Measurements from ENCODE around the gene EXOC6B. TPM values are rescaled to one million over a fixed set of nuclear protein-coding genes. Genes with fewer than 3 reads are reported as not detected.

EXOC6B gene
- total and polyA plus RNA-seq, 2 of the 8 experiments (the other 6 are each of a cell fraction or from before 2014, with no cell fraction given), result 13.5 to 33.0 TPM

GRCh38 chr2:72689579-72690195 is 136.1 kb downstream of the EXOC6B start:
- DNase-seq (ENCODE audit: low read depth in 1 of 2, low spot score in 2 of 2) (no peak), FAIRE-seq (no peak)
- CTCF ChIA-PET (ENCODE audit: partially characterized antibody), result no interaction called here
- TF ChIP-seq TCF12 (IDR thresholded peaks at IDR 0.05; ENCODE audit: low read depth, low read length), result no peak
- TF ChIP-seq YY1 (IDR thresholded peaks at IDR 0.05; ENCODE audit: low read depth, low read length), result no peak
- no peak for TF ChIP-seq SP4 (IDR thresholded peaks at IDR 0.05; ENCODE audit: low read length)
- TF ChIP-seq BRCA1 (IDR thresholded peaks at IDR 0.05; ENCODE audit: low read depth, low read length), result no peak
- TF ChIP-seq POLR2AphosphoS5 (IDR thresholded peaks at IDR 0.05; ENCODE audit: low read depth, low read length), result no peak
- TF ChIP-seq SIX5 (IDR thresholded peaks at IDR 0.05; ENCODE audit: low read depth, low read length), result no peak

More at GRCh38 chr2:72689579-72690195, 136.1 kb downstream of the EXOC6B start:
- peaks cover 0 to 2% (median under 1%) of the 10 kb centered on the region in 4 experiments; a peak in 3 of 7 replicates for H3K4me1 ChIP-seq (replicated peaks in 1 of 4; ENCODE audit: control insufficient read depth in 3 of 4, insufficient read depth in 4 of 4, low read length in 3 of 4)
- POLR2A ChIA-PET (ENCODE audit: partially characterized antibody), result no interaction called here
- no peak overlapping the region for H3K23ac ChIP-seq (ENCODE audit: insufficient read length)
- H3K79me1 ChIP-seq (ENCODE audit: low read depth, low read length), result no peaks in the 10 kb centered on the region
- H3K27ac ChIP-seq (ENCODE audit: low read depth, low read length), result no peak overlapping the region
- no peak overlapping the region for H3K4me3 ChIP-seq (ENCODE audit: extremely low read depth in 1 of 4, insufficient read depth in 2 of 4, low read depth in 3 of 4, low read length in 4 of 4)
- no peaks in the 10 kb centered on the region for H3K9me3 ChIP-seq (ENCODE audit: insufficient read depth in 2 of 2, low read depth in 1 of 2, low read length in 1 of 2)
- H2BK120ac ChIP-seq (replicated peaks; ENCODE audit: low read depth, low read length), result no peak overlapping the region
- no peak overlapping the region for H3K18ac ChIP-seq (ENCODE audit: extremely low read depth, low read length)
- no peak overlapping the region for H2BK5ac ChIP-seq (ENCODE audit: low read depth, low read length)
- H3K9ac ChIP-seq (replicated peaks in 1 of 4; ENCODE audit: extremely low read depth in 1 of 4, low read depth in 3 of 4, low read length in 3 of 4), result no peak overlapping the region
- H3K56ac ChIP-seq (replicated peaks; ENCODE audit: insufficient read length, low read depth, low read length), result no peak overlapping the region
- no peak overlapping the region for H2AFZ ChIP-seq (ENCODE audit: low read length)
- no peak overlapping the region for H3K4ac ChIP-seq (replicated peaks; ENCODE audit: insufficient read length, low read depth, low read length)
- H3K36me3 ChIP-seq (ENCODE audit: control insufficient read depth in 2 of 4, insufficient read depth in 4 of 4, low read length in 3 of 4), result no peaks in the 10 kb centered on the region; a peak in 1 of 8 replicates
- no peaks in the 10 kb centered on the region for H4K20me1 ChIP-seq (replicated peaks in 1 of 2; ENCODE audit: control insufficient read depth in 1 of 2, insufficient read depth in 2 of 2, low read length in 2 of 2)
- H3K79me2 ChIP-seq (ENCODE audit: control insufficient read depth in 1 of 2, insufficient read depth in 2 of 2, low read length in 2 of 2), result no peaks in the 10 kb centered on the region
- H2BK20ac ChIP-seq (ENCODE audit: low read length), result no peak overlapping the region
- H2BK15ac ChIP-seq (ENCODE audit: low read length), result no peak overlapping the region
- H4K8ac ChIP-seq (ENCODE audit: extremely low read depth, insufficient read depth, low read length), result no peak overlapping the region
- no peak overlapping the region for H2BK12ac ChIP-seq (ENCODE audit: low read depth, low read length)
- WGBS, 2 experiments (ENCODE audit: extremely low coverage in 1 of 2, insufficient coverage in 1 of 2, insufficient read length in 1 of 2, insufficient replicate concordance in 2 of 2, low coverage in 1 of 2, low lambda C conversion rate in 2 of 2, missing lambda C conversion rate in 1 of 2), result 94% methylated on average over 5 of the region's 5 CpGs; no CpG with 5 or more reads in 1 of the 2 experiments
- H3K27me3 ChIP-seq (replicated peaks in 1 of 4; ENCODE audit: control insufficient read depth in 3 of 4, extremely low read depth in 1 of 4, insufficient read depth in 3 of 4, low read length in 3 of 4), result no peaks in the 10 kb centered on the region
- H2AK5ac ChIP-seq (ENCODE audit: low read depth, low read length), result no peak overlapping the region
- H3K14ac ChIP-seq (ENCODE audit: insufficient read length), result no peak overlapping the region
- no peak overlapping the region for H4K5ac ChIP-seq (ENCODE audit: insufficient read length, low read depth, low read length)
- no peaks in the 10 kb centered on the region for H3K23me2 ChIP-seq (ENCODE audit: low read depth, low read length)
- H3K4me2 ChIP-seq (ENCODE audit: insufficient read depth in 1 of 2, low read depth in 2 of 2, low read length in 2 of 2), result no peak overlapping the region
- no peak overlapping the region for H4K91ac ChIP-seq (replicated peaks; ENCODE audit: insufficient read length, low read length)
